Trophoblast cell (in vitro differentiated cells and primary cell): ENCODE data around the gene SRP68.
A peak's percentile ranks its signal among the peaks of the same experiment; 100 is the strongest.

ENCODE experiments used
- DNase-seq, 2 donors: peaks; one replicate each; pipeline ENCODE4 v3.0.0-alpha.2; 2016
- H2AFZ ChIP-seq: 2 replicates; pipeline ENCODE4 v1.6.1; 2013; ENCODE audit warnings: low read length, moderate library complexity, mild to moderate bottlenecking; ENCODE audit not compliant: insufficient read depth, poor library complexity
- H2AK5ac ChIP-seq: 2 replicates; pipeline ENCODE4 v1.6.1; 2013; ENCODE audit warnings: mild to moderate bottlenecking, low read length
- H2BK120ac ChIP-seq: 2 replicates; pipeline ENCODE4 v1.6.1; 2013; ENCODE audit warnings: low read length, mild to moderate bottlenecking, moderate library complexity; ENCODE audit not compliant: insufficient read depth, poor library complexity
- H2BK12ac ChIP-seq: 2 replicates; pipeline ENCODE4 v1.6.1; 2013; ENCODE audit warnings: mild to moderate bottlenecking, low read length, moderate library complexity
- H2BK5ac ChIP-seq: 2 replicates; pipeline ENCODE4 v1.6.1; 2013; ENCODE audit warnings: low read length, low read depth, moderate library complexity, mild to moderate bottlenecking; ENCODE audit not compliant: poor library complexity
- H3K14ac ChIP-seq: 2 replicates; pipeline ENCODE4 v1.6.1; 2013; ENCODE audit warnings: mild to moderate bottlenecking, low read length
- H3K18ac ChIP-seq: 2 replicates; pipeline ENCODE4 v1.6.1; 2013; ENCODE audit warnings: mild to moderate bottlenecking, low read length
- H3K23ac ChIP-seq: 2 replicates; pipeline ENCODE4 v1.6.1; 2013; ENCODE audit warnings: low read length
- H3K27ac ChIP-seq: 2 replicates; pipeline ENCODE4 v1.5.1; 2013; ENCODE audit warnings: low read depth, mild to moderate bottlenecking, inconsistent platforms, low read length, moderate library complexity
- H3K27me3 ChIP-seq: 2 replicates; pipeline ENCODE4 v1.6.1; 2013; ENCODE audit warnings: inconsistent platforms, mild to moderate bottlenecking, low read length, moderate library complexity; ENCODE audit not compliant: insufficient read depth
- H3K36me3 ChIP-seq, 2 experiments: 1 replicate in 1 of 2; 2 replicates in 1 of 2; pipeline ENCODE4 v1.6.1; 2013; ENCODE audit warnings: low read length in 2 of 2, mild to moderate bottlenecking in 2 of 2, moderate library complexity in 1 of 2; ENCODE audit not compliant: insufficient read depth in 2 of 2, control insufficient read depth in 1 of 2
- H3K4ac ChIP-seq: 2 replicates; pipeline ENCODE4 v1.6.1; 2013; ENCODE audit warnings: low read depth, mild to moderate bottlenecking, low read length, moderate library complexity
- H3K4me1 ChIP-seq, 2 experiments: 1 replicate in 1 of 2; 2 replicates in 1 of 2; pipeline ENCODE4 v1.6.1; 2013; ENCODE audit warnings: low read length in 2 of 2, mild to moderate bottlenecking in 2 of 2, moderate library complexity in 1 of 2; ENCODE audit not compliant: insufficient read depth in 2 of 2, control insufficient read depth in 1 of 2
- H3K4me2 ChIP-seq: 2 replicates; pipeline ENCODE4 v1.6.1; 2013; ENCODE audit warnings: inconsistent platforms, mild to moderate bottlenecking, low read length, moderate library complexity
- H3K4me3 ChIP-seq: 2 replicates; pipeline ENCODE4 v1.5.1; 2013; ENCODE audit warnings: mild to moderate bottlenecking, low read depth, low read length, inconsistent platforms
- H3K79me1 ChIP-seq: one replicate; pipeline ENCODE4 v1.6.1; 2013; ENCODE audit warnings: low read length
- H3K79me2 ChIP-seq: 2 replicates; pipeline ENCODE4 v1.6.1; 2013; ENCODE audit warnings: low read length, mild to moderate bottlenecking; ENCODE audit not compliant: control insufficient read depth, insufficient read depth, poor library complexity
- H3K9ac ChIP-seq: 2 replicates; pipeline ENCODE4 v1.6.1; 2013; ENCODE audit warnings: mild to moderate bottlenecking, low read length
- H3K9me3 ChIP-seq: 2 replicates; pipeline ENCODE4 v1.6.1; 2013; ENCODE audit warnings: low read depth, mild to moderate bottlenecking, control low read depth, inconsistent platforms, low read length; ENCODE audit not compliant: insufficient read depth
- H4K12ac ChIP-seq: 2 replicates; pipeline ENCODE4 v1.6.1; 2013; ENCODE audit warnings: low read depth, mild to moderate bottlenecking, low read length, moderate library complexity
- H4K8ac ChIP-seq: 2 replicates; pipeline ENCODE4 v1.6.1; 2013; ENCODE audit warnings: low read depth, mild to moderate bottlenecking, low read length, moderate library complexity
- H4K91ac ChIP-seq: one replicate; pipeline ENCODE4 v1.6.1; 2013; ENCODE audit warnings: low read depth, mild to moderate bottlenecking, low read length, moderate library complexity
- whole genome bisulfite sequencing: extraction: QIAGEN DNeasy Blood & Tissue Kit; methylation state at CpG from one replicate; pipeline ENCODE4 v1.1.7; 2013; ENCODE audit warnings: missing lambda C conversion rate; ENCODE audit not compliant: insufficient read length, insufficient coverage; ENCODE audit errors: extremely low coverage; 5-methylcytosine and 5-hydroxymethylcytosine counted together

Gene SRP68

GRCh38 chr17:76018340-76018680 lies 54.0 kb downstream of the SRP68 start:
- Histone ChIP-seq H2AFZ (no peak overlapping the region), H3K9ac (no peak overlapping the region), H3K4me3 (no peak overlapping the region), H2BK12ac (no peak overlapping the region), H4K91ac (no peak overlapping the region), H3K4me1 (peaks cover 5 to 7% of the 10 kb centered on the region in 2 experiments), H3K18ac (no peak overlapping the region), H3K79me1 (no peaks in the 10 kb centered on the region), H3K23ac (no peak overlapping the region), H4K12ac (no peak overlapping the region), H3K36me3 (no peaks in the 10 kb centered on the region), H3K4me2 (no peak overlapping the region), H3K27me3 (no peaks in the 10 kb centered on the region), H3K9me3 (no peaks in the 10 kb centered on the region), H3K79me2 (no peaks in the 10 kb centered on the region), H3K4ac (no peak overlapping the region), H4K8ac (no peak overlapping the region), H2BK120ac (no peak overlapping the region), H3K27ac (no peak overlapping the region), H3K14ac (no peak overlapping the region), H2BK5ac (no peak overlapping the region), H2AK5ac (no peak overlapping the region)
- DNase-seq: no peak
- no CpG with 5 or more reads among the region's 11 CpGs for WGBS

DNA sequence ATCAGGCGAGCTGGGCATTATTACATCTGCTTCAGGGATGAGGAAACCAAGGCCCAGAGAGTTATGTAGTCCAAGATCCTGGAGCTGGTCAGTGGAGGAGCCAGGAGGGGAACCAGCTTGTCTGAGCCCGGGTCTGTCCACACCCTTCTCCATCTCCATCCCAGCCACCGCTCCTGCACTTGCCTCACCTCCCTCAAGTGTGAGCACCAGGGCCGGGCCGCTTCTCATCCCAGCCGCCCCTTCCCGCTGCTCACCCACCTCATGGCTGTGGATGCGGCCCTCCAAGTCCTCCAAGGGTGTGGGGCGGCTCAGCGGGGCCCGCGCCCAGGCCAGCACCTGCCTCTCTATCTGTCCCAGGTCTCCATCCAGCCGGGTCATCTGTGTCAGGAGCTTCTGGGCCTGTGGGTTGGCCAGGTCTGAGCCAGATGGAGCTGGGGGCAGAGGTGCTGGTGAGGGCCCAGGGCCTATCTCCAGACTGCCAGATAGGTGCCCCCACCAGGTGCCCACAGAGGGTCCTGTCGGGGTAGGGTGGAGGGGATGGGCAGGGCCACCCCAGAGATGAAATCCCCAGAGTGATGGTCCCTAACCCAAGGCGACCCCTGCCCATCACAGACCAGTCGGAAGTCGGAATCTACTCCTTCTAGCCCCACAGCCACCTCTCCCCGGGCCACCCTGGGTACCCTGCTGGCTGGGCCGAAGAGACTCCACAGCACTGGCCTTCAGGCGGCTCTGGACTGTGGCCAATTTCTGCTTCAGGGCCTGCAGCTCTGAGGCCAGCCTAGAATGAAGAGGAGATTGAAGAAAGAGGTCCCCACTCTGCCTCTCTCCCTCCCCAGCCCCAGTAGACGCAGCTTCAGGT lies 54.6 kb downstream of the SRP68 start:
- Histone ChIP-seq H3K36me3 (no peaks in the 10 kb centered on the region), H3K79me1 (no peaks in the 10 kb centered on the region), H3K4me1 (peaks cover 5 to 7% of the 10 kb centered on the region in 2 experiments), H3K27me3 (no peaks in the 10 kb centered on the region), H3K27ac (no peak overlapping the region), H4K12ac (no peak overlapping the region), H3K9ac (no peak overlapping the region), H3K14ac (no peak overlapping the region), H2AFZ (no peak overlapping the region), H2AK5ac (no peak overlapping the region), H3K9me3 (no peaks in the 10 kb centered on the region), H2BK5ac (no peak overlapping the region), H2BK120ac (no peak overlapping the region), H4K8ac (no peak overlapping the region), H3K4ac (no peak overlapping the region), H3K23ac (no peak overlapping the region), H2BK12ac (no peak overlapping the region), H3K18ac (no peak overlapping the region), H3K4me3 (no peak overlapping the region), H3K79me2 (no peaks in the 10 kb centered on the region), H3K4me2 (no peak overlapping the region), H4K91ac (no peak overlapping the region)
- DNase-seq: no peak
- WGBS: no CpG with 5 or more reads among the region's 21 CpGs

GRCh38 chr17:76014925-76015261 lies 57.4 kb downstream of the SRP68 start:
- H4K91ac ChIP-seq: no peak overlapping the region

GRCh38 chr17:76014100-76014924 lies 58.0 kb downstream of the SRP68 start:
- peak; percentile 99 for DNase-seq
- no peak overlapping the region for H3K23ac ChIP-seq
- H3K27ac ChIP-seq: no peak overlapping the region
- H3K18ac ChIP-seq: no peak overlapping the region
- no peak overlapping the region for H4K91ac ChIP-seq
- H3K79me2 ChIP-seq: no peaks in the 10 kb centered on the region
- no peak overlapping the region for H2BK120ac ChIP-seq
- H3K9me3 ChIP-seq: peaks cover 2% of the 10 kb centered on the region
- no peak overlapping the region for H3K9ac ChIP-seq
- no peak overlapping the region for H3K14ac ChIP-seq
- H3K79me1 ChIP-seq: no peaks in the 10 kb centered on the region
- no peak overlapping the region for H3K4ac ChIP-seq
- H3K4me1 ChIP-seq: peaks cover 5 to 7% of the 10 kb centered on the region in 2 experiments
- no CpG with 5 or more reads among the region's 19 CpGs for WGBS
- H2AK5ac ChIP-seq: no peak overlapping the region
- no peaks in the 10 kb centered on the region for H3K36me3 ChIP-seq
- H4K12ac ChIP-seq: no peak overlapping the region
- no peaks in the 10 kb centered on the region for H3K27me3 ChIP-seq
- H2AFZ ChIP-seq: no peak overlapping the region
- H2BK5ac ChIP-seq: no peak overlapping the region
- H4K8ac ChIP-seq: no peak overlapping the region
- H3K4me2 ChIP-seq: no peak overlapping the region
- no peak overlapping the region for H2BK12ac ChIP-seq
- no peak overlapping the region for H3K4me3 ChIP-seq

More at GRCh38 chr17:76014925-76015261, 57.4 kb downstream of the SRP68 start:
- H2BK5ac ChIP-seq: no peak overlapping the region
- no peak overlapping the region for H3K4me2 ChIP-seq
- H2BK120ac ChIP-seq: no peak overlapping the region
- H2AFZ ChIP-seq: no peak overlapping the region
- no peak overlapping the region for H2AK5ac ChIP-seq
- H3K79me2 ChIP-seq: no peaks in the 10 kb centered on the region
- no peak overlapping the region for H3K14ac ChIP-seq
- no peak for DNase-seq
- H3K18ac ChIP-seq: no peak overlapping the region
- H2BK12ac ChIP-seq: no peak overlapping the region
- H4K12ac ChIP-seq: no peak overlapping the region
- H3K36me3 ChIP-seq: no peaks in the 10 kb centered on the region
- H3K27me3 ChIP-seq: no peaks in the 10 kb centered on the region
- no CpG with 5 or more reads among the region's 26 CpGs for WGBS
- H3K79me1 ChIP-seq: no peaks in the 10 kb centered on the region
- no peak overlapping the region for H3K23ac ChIP-seq
- H3K27ac ChIP-seq: no peak overlapping the region
- no peak overlapping the region for H3K9ac ChIP-seq
- no peak overlapping the region for H3K4ac ChIP-seq
- H3K4me1 ChIP-seq: peaks cover 5 to 7% of the 10 kb centered on the region in 2 experiments
- no peak overlapping the region for H4K8ac ChIP-seq
- H3K9me3 ChIP-seq: no peaks in the 10 kb centered on the region
- H3K4me3 ChIP-seq: no peak overlapping the region
